DOHH2 (cell line): ENCODE data around the gene SNRPD2.
A peak's percentile ranks its signal among the peaks of the same experiment; 100 is the strongest.

Experiments
- H3F3A ChIP-seq: fragments of 200-600 bp; sonication (generic), shearing (Covaris generic); 2 replicates; pipeline ENCODE4 v1.6.0; 2016; ENCODE audit warnings: antibody characterized with exemption, mild to moderate bottlenecking; ENCODE audit not compliant: control insufficient read depth, insufficient read depth
- H3K27ac ChIP-seq: fragments of 200-600 bp; sonication (generic); 2 replicates; pipeline ENCODE4 v1.5.1; 2014; ENCODE audit warnings: low read depth, mild to moderate bottlenecking, low read length, moderate library complexity
- H3K27me3 ChIP-seq: fragments of 200-600 bp; sonication (generic); 2 replicates; pipeline ENCODE4 v1.6.1; 2014; ENCODE audit warnings: mild to moderate bottlenecking, low read length, mixed read lengths; ENCODE audit not compliant: control insufficient read depth
- H3K36me3 ChIP-seq: fragments of 200-600 bp; sonication (generic); 2 replicates; pipeline ENCODE4 v1.6.1; 2014; ENCODE audit warnings: mild to moderate bottlenecking, low read length, moderate library complexity, mixed read lengths; ENCODE audit not compliant: control insufficient read depth
- H3K4me1 ChIP-seq: fragments of 200-600 bp; sonication (generic); 2 replicates; pipeline ENCODE4 v1.6.1; 2014; ENCODE audit warnings: mild to moderate bottlenecking, low read length, mixed read lengths; ENCODE audit not compliant: control insufficient read depth
- H3K4me2 ChIP-seq: fragments of 200-600 bp; sonication (generic); 2 replicates; pipeline ENCODE4 v1.6.0; 2014; ENCODE audit warnings: mild to moderate bottlenecking, low read length, moderate library complexity
- H3K4me3 ChIP-seq: fragments of 200-600 bp; sonication (generic); 2 replicates; pipeline ENCODE4 v1.5.1; 2014; ENCODE audit warnings: mild to moderate bottlenecking, low read length, mixed read lengths
- H3K79me2 ChIP-seq: fragments of 200-600 bp; sonication (generic); 2 replicates; pipeline ENCODE4 v1.6.1; 2014; ENCODE audit warnings: mild to moderate bottlenecking, low read length, mixed read lengths; ENCODE audit not compliant: control insufficient read depth
- H3K9me2 ChIP-seq: fragments of 200-600 bp; sonication (generic); replicated peaks from 2 replicates; pipeline ENCODE4 v1.6.1; 2014; ENCODE audit warnings: mild to moderate bottlenecking, low read length, mixed read lengths; ENCODE audit not compliant: control insufficient read depth
- H3K9me3 ChIP-seq: fragments of 200-600 bp; sonication (generic); 2 replicates; pipeline ENCODE4 v1.6.1; 2014; ENCODE audit warnings: antibody characterized with exemption, low read length, mixed read lengths; ENCODE audit not compliant: control insufficient read depth, insufficient read depth
- H4K20me1 ChIP-seq: fragments of 200-600 bp; sonication (generic); 2 replicates; pipeline ENCODE4 v1.6.0; 2014; ENCODE audit warnings: low read depth, mild to moderate bottlenecking, antibody characterized with exemption, low read length, moderate library complexity; ENCODE audit not compliant: control insufficient read depth, insufficient read depth
- EZH2phosphoT487 ChIP-seq: fragments of 200-600 bp; sonication (generic); IDR thresholded peaks from 2 replicates; pipeline ENCODE4 v1.6.1; 2017; ENCODE audit warnings: borderline replicate concordance, mild to moderate bottlenecking, antibody characterized with exemption, low read length, moderate library complexity, mixed read lengths
- TF ChIP-seq, protein P1 (sequence below): fragments of 200-600 bp; sonication (generic); IDR thresholded peaks from one replicate; pipeline ENCODE4 v1.5.1; 2014; ENCODE audit warnings: antibody characterized with exemption, mild to moderate bottlenecking, low read depth, low read length; ENCODE audit not compliant: poor library complexity, severe bottlenecking

The SNRPD2 gene

DNA sequence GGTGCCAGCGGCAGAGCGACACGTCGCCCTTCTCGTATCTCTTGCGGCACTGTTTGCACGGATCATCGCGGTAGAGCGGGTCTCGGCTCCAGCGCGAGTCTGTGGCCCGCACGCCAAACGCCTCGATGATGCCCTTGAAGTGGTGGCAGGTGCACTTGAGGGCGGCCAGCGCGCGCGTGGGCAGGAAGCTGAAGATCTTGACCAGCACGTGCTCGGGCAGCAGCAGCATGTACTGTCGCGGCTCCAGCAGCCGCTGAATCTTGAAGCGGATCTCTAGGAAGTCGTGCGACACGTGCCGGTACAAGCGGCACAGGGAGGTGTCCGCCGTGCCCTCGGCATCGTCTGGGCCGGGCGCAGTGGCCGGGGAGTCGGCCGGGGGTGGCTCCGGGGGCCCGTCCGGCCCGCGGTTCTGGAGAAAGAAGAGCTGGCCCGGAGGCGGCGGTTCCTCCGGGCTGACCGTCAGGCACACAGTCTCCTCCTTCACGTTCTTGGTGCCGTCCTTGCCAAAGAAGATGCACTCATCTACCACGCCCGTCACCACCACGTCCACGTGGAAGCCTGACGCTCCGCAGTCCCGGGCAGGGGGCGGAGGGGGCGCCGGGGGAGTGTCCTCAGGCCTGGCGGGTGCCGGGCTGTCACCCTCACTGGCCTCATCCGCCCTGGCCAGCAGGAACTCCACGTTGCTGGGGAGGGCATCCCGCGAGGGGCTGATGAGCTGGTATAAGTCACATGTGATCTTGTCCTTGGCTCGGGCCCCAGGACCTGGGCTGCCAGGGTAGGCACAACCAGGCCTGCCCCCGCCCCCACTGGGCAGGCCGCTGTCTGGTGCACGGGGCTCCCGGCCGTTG is 20.3 kb upstream of the SNRPD2 start:
- Histone ChIP-seq H3K79me2 (peaks cover 66% of the 10 kb centered on the region), H3K9me3 (no peaks in the 10 kb centered on the region), H3K9me2 (no peaks in the 10 kb centered on the region), H3K4me3 (no peak overlapping the region), H3F3A (peaks cover 22% of the 10 kb centered on the region), H3K4me1 (peaks cover 37% of the 10 kb centered on the region), H3K27me3 (no peaks in the 10 kb centered on the region), H3K27ac (no peak overlapping the region), H3K4me2 (no peak overlapping the region), H3K36me3 (peaks cover 29% of the 10 kb centered on the region), H4K20me1 (no peaks in the 10 kb centered on the region)
- TF ChIP-seq EZH2phosphoT487, result no peak
- TF ChIP-seq, protein P1, sequence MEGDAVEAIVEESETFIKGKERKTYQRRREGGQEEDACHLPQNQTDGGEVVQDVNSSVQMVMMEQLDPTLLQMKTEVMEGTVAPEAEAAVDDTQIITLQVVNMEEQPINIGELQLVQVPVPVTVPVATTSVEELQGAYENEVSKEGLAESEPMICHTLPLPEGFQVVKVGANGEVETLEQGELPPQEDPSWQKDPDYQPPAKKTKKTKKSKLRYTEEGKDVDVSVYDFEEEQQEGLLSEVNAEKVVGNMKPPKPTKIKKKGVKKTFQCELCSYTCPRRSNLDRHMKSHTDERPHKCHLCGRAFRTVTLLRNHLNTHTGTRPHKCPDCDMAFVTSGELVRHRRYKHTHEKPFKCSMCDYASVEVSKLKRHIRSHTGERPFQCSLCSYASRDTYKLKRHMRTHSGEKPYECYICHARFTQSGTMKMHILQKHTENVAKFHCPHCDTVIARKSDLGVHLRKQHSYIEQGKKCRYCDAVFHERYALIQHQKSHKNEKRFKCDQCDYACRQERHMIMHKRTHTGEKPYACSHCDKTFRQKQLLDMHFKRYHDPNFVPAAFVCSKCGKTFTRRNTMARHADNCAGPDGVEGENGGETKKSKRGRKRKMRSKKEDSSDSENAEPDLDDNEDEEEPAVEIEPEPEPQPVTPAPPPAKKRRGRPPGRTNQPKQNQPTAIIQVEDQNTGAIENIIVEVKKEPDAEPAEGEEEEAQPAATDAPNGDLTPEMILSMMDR, result no peak

DNA sequence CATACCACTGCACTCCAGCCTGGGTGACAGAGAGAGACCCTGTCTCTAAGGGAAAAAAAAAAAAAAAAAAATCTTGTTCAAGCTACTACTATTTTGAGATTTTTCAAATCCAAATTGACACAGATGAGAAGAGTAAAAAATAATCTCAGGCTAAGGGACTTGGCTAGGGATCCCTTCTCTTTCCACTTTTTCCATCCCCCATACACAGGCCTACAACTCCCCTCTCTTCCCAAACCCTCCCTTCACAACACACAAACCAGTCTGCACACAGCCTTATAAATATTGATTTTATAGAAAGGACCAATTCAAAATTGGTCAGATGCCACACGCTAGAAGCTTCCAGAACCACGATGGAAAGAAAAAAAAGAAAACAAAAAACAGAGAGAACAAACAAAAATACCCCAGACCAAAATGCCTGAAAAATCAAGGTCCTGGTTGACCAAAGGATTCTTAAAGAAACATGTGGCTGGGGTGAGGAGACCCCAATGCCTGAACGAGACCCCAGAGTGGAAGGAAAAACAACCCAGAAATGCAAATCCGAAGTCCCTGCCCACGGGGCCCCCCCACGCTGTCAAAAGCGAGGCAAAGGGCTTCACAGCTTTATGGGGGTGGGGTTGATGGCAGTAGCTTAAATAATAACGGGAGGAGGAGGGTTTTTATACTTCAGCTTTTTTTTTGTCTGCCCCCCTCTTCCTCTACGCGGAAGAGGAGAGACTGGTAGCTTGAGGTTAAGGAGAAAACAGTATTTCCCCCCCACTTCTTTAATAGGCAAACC is 18.8 kb upstream of the SNRPD2 start:
- no peak for TF ChIP-seq EZH2phosphoT487
- TF ChIP-seq, protein P1, result no peak
- Histone ChIP-seq H3K4me3 (no peak overlapping the region), H4K20me1 (no peaks in the 10 kb centered on the region), H3K9me3 (no peaks in the 10 kb centered on the region), H3K27me3 (no peaks in the 10 kb centered on the region), H3K4me1 (peaks cover 44% of the 10 kb centered on the region), H3K36me3 (peaks cover 35% of the 10 kb centered on the region), H3K4me2 (no peak overlapping the region), H3F3A (peaks cover 33% of the 10 kb centered on the region), H3K9me2 (no peaks in the 10 kb centered on the region), H3K79me2 (peaks cover 51% of the 10 kb centered on the region), H3K27ac (no peak overlapping the region)

DNA sequence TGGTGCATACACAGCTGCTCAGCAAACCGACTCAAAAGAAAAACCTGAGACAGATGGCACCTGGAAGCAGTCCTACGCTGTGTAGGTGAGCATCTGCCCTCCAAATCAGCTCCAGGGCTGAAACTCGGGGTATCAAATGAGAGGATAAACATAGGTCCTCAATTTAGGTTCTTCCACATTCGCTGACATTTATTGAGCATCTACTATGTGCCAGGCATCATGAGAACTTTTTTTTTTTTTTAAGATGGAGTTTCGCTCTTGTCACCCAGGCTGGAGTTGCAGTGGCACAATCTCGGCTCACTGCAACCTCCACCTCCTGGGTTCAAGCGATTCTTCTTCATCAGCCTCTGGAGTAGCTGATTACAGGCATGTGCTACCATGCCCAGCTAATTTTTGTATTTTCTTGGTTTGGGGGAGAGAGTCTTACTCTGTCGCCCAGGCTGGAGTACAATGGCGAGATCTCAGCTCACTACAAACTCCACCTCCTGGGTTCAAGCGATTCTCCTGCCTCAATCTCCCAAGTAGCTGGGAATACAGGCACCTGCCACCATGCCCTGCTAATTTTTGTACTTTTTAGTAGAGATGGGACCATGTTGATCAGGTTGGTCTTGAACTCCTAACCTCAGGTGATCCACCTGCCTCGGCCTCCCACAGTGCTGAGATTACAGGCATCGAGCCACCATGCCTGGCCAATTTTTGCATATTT is 14.1 kb upstream of the SNRPD2 start:
- Histone ChIP-seq H3K79me2 (peaks cover 9% of the 10 kb centered on the region), H3K4me3 (peak overlapping the region; percentile 52), H3K9me2 (no peaks in the 10 kb centered on the region), H3K4me2 (peak overlapping the region; percentile 75), H3K36me3 (peaks cover 35% of the 10 kb centered on the region), H3K27me3 (no peaks in the 10 kb centered on the region), H3K27ac (peak overlapping the region; percentile 92), H4K20me1 (no peaks in the 10 kb centered on the region), H3F3A (peaks cover 36% of the 10 kb centered on the region), H3K4me1 (peaks cover 48% of the 10 kb centered on the region), H3K9me3 (no peaks in the 10 kb centered on the region)
- TF ChIP-seq, protein P1, result no peak
- no peak for TF ChIP-seq EZH2phosphoT487
